Testis (tissue), 3 donors: ENCODE data around the gene PCDHB14. TPM values are rescaled to one million over a fixed set of nuclear protein-coding genes. Genes with fewer than 3 reads are reported as not detected.
"Not testable (repeated sequence)": the region's sequence is repeated elsewhere in the genome, so short reads cannot be mapped to it uniquely, and the experiment has no call there.

Experiments used
- DNase-seq: peaks from one replicate; pipeline ENCODE4 v3.0.0-alpha.2; 2019
- H3K27ac ChIP-seq, 2 donors: fragments of 200-600 bp; sonication (generic); one replicate each; pipeline ENCODE4 v1.5.1; 2019
- H3K27me3 ChIP-seq: fragments of 200-600 bp; sonication (generic); one replicate; pipeline ENCODE4 v1.5.1; 2019
- H3K36me3 ChIP-seq: fragments of 200-600 bp; sonication (generic); one replicate; pipeline ENCODE4 v1.5.1; 2017; ENCODE audit warnings: low read depth; ENCODE audit errors: missing control alignments
- H3K4me1 ChIP-seq: fragments of 200-600 bp; sonication (generic); one replicate; pipeline ENCODE4 v1.5.1; 2019
- H3K4me3 ChIP-seq, 2 donors: fragments of 200-600 bp; sonication (generic); one replicate each; pipeline ENCODE4 v1.5.1; 2017 to 2019
- H3K9me3 ChIP-seq: fragments of 200-600 bp; sonication (generic); one replicate; pipeline ENCODE4 v1.5.1; 2017
- CTCF ChIP-seq, 3 experiments: fragments of 450-650 bp in 2 of 3; fragments of 200-600 bp in 1 of 3; sonication (generic) in 1 of 3; IDR thresholded peaks; one replicate each; pipeline ENCODE4 v1.5.1; 2016 to 2019; ENCODE audit warnings: antibody characterized with exemption in 3 of 3, mild to moderate bottlenecking in 2 of 3, moderate library complexity in 1 of 3
- POLR2A ChIP-seq: fragments of 450-650 bp; IDR thresholded peaks from one replicate; pipeline ENCODE4 v1.6.1; 2017; ENCODE audit warnings: antibody characterized with exemption, mild to moderate bottlenecking, moderate library complexity
- WGBS, 2 donors: methylation state at CpG; one replicate each; pipeline ENCODE4 v1.1.5; 2018; 5-methylcytosine and 5-hydroxymethylcytosine counted together
- intact Hi-C: fragments of 100-400 bp; cut with DNase I; formaldehyde crosslinking; loops from one replicate; pipeline ENCODE4 v1.15.1; 2023; ENCODE audit warnings: low total_unique reads
- polyA plus RNA-seq: library from polyadenylated mRNA; stranded (reverse); fragments of 350-450 nt; fragmentation: Illumina TruSeq; extraction: RNeasy Lipid Tissue Mini Kit (QIAGEN cat#74804); gene quantifications from one replicate; pipeline ENCODE4 v1.2.3, GENCODE V29; 2014; ENCODE audit warnings: low read depth, low replicate concordance; ENCODE audit not compliant: insufficient read depth
- total RNA-seq, 2 donors: library from RNA; depleted of rRNA; stranded (reverse); fragments of >200 nt; gene quantifications; one replicate each; pipeline ENCODE4 v1.2.3, GENCODE V29; 2016

The PCDHB14 gene
- total and polyA plus RNA-seq, 3 donors from 2014 or later: 2.7 to 8.0 (median 7.9) TPM

GRCh38 chr5:141192110-141192725 lies 30.9 kb upstream of the PCDHB14 start, which contains the start of gene PCDHB10:
Gene PCDHB10, plus strand, starts transcription at chr5:141192353. Its CDS starts 200 bp downstream, at chr5:141192553.
- Histone ChIP-seq H3K9me3 (no peaks in the 10 kb centered on the region), H3K27ac (no peak within 1 kb of the TSS), H3K36me3 (no peaks in the 10 kb centered on the region), H3K27me3 (no peaks in the 10 kb centered on the region), H3K4me3 (no peak within 1 kb of the TSS), H3K4me1 (no peaks in the 10 kb centered on the region)
- peak; percentile 37 to 68 (median 68) for TF ChIP-seq CTCF (IDR thresholded peaks at IDR 0.05)
- no peak for TF ChIP-seq POLR2A
- peak; percentile 86 for DNase-seq
- intact Hi-C loops: no loop called here
- 2 to 6% methylated on average over 10 of the region's 10 CpGs for WGBS, 2 donors

GRCh38 chr5:141194332-141194731 lies 28.8 kb upstream of the PCDHB14 start:
- 15% methylated on average over 5 of the region's 37 CpGs; no CpG with 5 or more reads in 1 of the 2 donors for WGBS, 2 donors
- H3K4me1 ChIP-seq, H3K9me3 ChIP-seq, intact Hi-C loops, H3K36me3 ChIP-seq, H3K27ac ChIP-seq, H3K27me3 ChIP-seq, H3K4me3 ChIP-seq, DNase-seq: not testable (repeated sequence)

- Histone ChIP-seq H3K27me3 (no peaks in the 10 kb centered on the region), H3K27ac (no peak overlapping the region), H3K36me3 (no peaks in the 10 kb centered on the region), H3K4me1 (no peaks in the 10 kb centered on the region), H3K4me3 (no peak overlapping the region), H3K9me3 (no peaks in the 10 kb centered on the region)
- no peak for TF ChIP-seq CTCF (IDR thresholded peaks at IDR 0.05)
- TF ChIP-seq POLR2A: no peak
- intact Hi-C loops: no loop called here
- WGBS, 2 donors: 45 to 62% methylated on average over 3 of the region's 3 CpGs
- DNase-seq: no peak
Measured at GRCh38 chr5:141196363-141196762, 26.8 kb upstream of the PCDHB14 start.

GRCh38 chr5:141199359-141200235 lies 23.5 kb upstream of the PCDHB14 start, which contains the start of gene PCDHB11:
Gene PCDHB11, plus strand, starts transcription at chr5:141199627. Its CDS starts 148 bp downstream, at chr5:141199775.
- H3K36me3 ChIP-seq: no peaks in the 10 kb centered on the region
- intact Hi-C loops: no loop called here
- no peak within 1 kb of the TSS for H3K27ac ChIP-seq
- no peaks in the 10 kb centered on the region for H3K4me1 ChIP-seq
- no peak for DNase-seq
- H3K9me3 ChIP-seq: no peaks in the 10 kb centered on the region
- no peak within 1 kb of the TSS for H3K4me3 ChIP-seq
- WGBS, 2 donors: 23 to 40% methylated on average over 20 to 21 of the region's 21 CpGs
- TF ChIP-seq CTCF (IDR thresholded peaks at IDR 0.05) (peak in 1 of 3 experiments; percentile 31), POLR2A (no peak)
- no peaks in the 10 kb centered on the region for H3K27me3 ChIP-seq

- H3K4me3 ChIP-seq, H3K4me1 ChIP-seq, H3K27me3 ChIP-seq, H3K27ac ChIP-seq, intact Hi-C loops, H3K9me3 ChIP-seq, DNase-seq, H3K36me3 ChIP-seq: not testable (repeated sequence)
- 20 to 25% methylated on average over 9 to 26 of the region's 38 CpGs for WGBS, 2 donors
Measured at GRCh38 chr5:141201126-141201525, 22.0 kb upstream of the PCDHB14 start.

GRCh38 chr5:141201646-141202045 lies 21.5 kb upstream of the PCDHB14 start:
- not testable (repeated sequence) for H3K9me3 ChIP-seq
- WGBS, 2 donors: 15 to 18% methylated on average over 16 to 28 of the region's 35 CpGs

More at GRCh38 chr5:141201646-141202045, 21.5 kb upstream of the PCDHB14 start:
- H3K36me3 ChIP-seq, H3K27me3 ChIP-seq, DNase-seq, H3K27ac ChIP-seq, H3K4me1 ChIP-seq, intact Hi-C loops, H3K4me3 ChIP-seq: not testable (repeated sequence)
